BJ (cell line): ENCODE measurements around the gene SDE2. TPM values are rescaled to one million over a fixed set of nuclear protein-coding genes. Genes with fewer than 3 reads are reported as not detected.

Experiments used
- CTCF ChIA-PET: fragments of 350-600 bp; formaldehyde crosslinking; extraction: SDS; loops from one replicate; lab custom pipeline; 2021; ENCODE audit warnings: antibody characterized with exemption, inconsistent platforms; lab: Yijun Ruan, JAX
- POLR2A ChIA-PET: fragments of 300-600 bp; sonication (Branson Sonifier 250); formaldehyde crosslinking; extraction: SDS; loops from one replicate; lab custom pipeline; 2021; ENCODE audit warnings: antibody characterized with exemption; lab: Charles Lee
- DNase-seq: peaks from one replicate; pipeline ENCODE4 v3.0.0-alpha.2; 2011; ENCODE audit warnings: low read depth
- H3K27me3 ChIP-seq: 2 replicates; pipeline ENCODE4 v1.6.0; 2011; ENCODE audit warnings: low read length; ENCODE audit not compliant: control insufficient read depth, insufficient read depth
- H3K36me3 ChIP-seq: 2 replicates; pipeline ENCODE4 v1.5.1; 2011; ENCODE audit warnings: low read length; ENCODE audit not compliant: control insufficient read depth, insufficient read depth
- H3K4me3 ChIP-seq: 2 replicates; pipeline ENCODE4 v1.5.1; 2011; ENCODE audit warnings: low read depth, mild to moderate bottlenecking, control low read depth, low read length
- CTCF ChIP-seq: IDR thresholded peaks from 2 replicates; pipeline ENCODE4 v1.5.1; 2011; ENCODE audit warnings: low read depth, mild to moderate bottlenecking, control low read depth, inconsistent platforms, low read length, moderate library complexity; ENCODE audit not compliant: insufficient read depth
- polyA plus RNA-seq: library from polyadenylated mRNA; depleted of rRNA; stranded (reverse); fragments of >200 nt; gene quantifications from 2 replicates; pipeline ENCODE4 v1.2.3, GENCODE V29; 2011

SDE2 gene
- polyA plus RNA-seq, 1 experiment, result 8.0 TPM

- ChIA-PET POLR2A (no interaction called here), CTCF (interaction anchor here (0.6 to 1.6 kb wide), 2 partner anchors 9 to 15 kb away, joined by 3 to 5 read pairs; no protein-coding TSS in a partner anchor)
- no peak for DNase-seq
- Histone ChIP-seq H3K27me3 (peaks cover 14% of the 10 kb centered on the region), H3K4me3 (no peak overlapping the region), H3K36me3 (no peaks in the 10 kb centered on the region)
- no peak for TF ChIP-seq CTCF
These were observed 52.3 kb downstream of the SDE2 start for GRCh38 chr1:225946803-225947202.

- no peaks in the 10 kb centered on the region for H3K36me3 ChIP-seq
- CTCF ChIA-PET, result interaction anchor here (1.6 to 2.0 kb wide), 2 partner anchors 8 to 15 kb away, joined by 5 to 8 read pairs; no protein-coding TSS in a partner anchor
- no peak for TF ChIP-seq CTCF
- H3K27me3 ChIP-seq, result peaks cover 14% of the 10 kb centered on the region
- DNase-seq, result no peak
- POLR2A ChIA-PET, result no interaction called here
- no peak overlapping the region for H3K4me3 ChIP-seq
These were observed 53.0 kb downstream of the SDE2 start for GRCh38 chr1:225946082-225946620.

- Histone ChIP-seq H3K27me3 (peaks cover 11% of the 10 kb centered on the region), H3K36me3 (no peaks in the 10 kb centered on the region), H3K4me3 (no peak overlapping the region)
- CTCF ChIA-PET, result interaction anchor here (0.8 to 2.0 kb wide), 5 partner anchors 9 to 471 kb away, joined by 3 to 8 read pairs (median 5); no protein-coding TSS in a partner anchor
- DNase-seq, result no peak
- POLR2A ChIA-PET, result no interaction called here
- no peak for TF ChIP-seq CTCF
These were observed 53.6 kb downstream of the SDE2 start for GRCh38 chr1:225945564-225945963.

- H3K27me3 ChIP-seq, result peaks cover 11% of the 10 kb centered on the region
- no peak for TF ChIP-seq CTCF
- H3K4me3 ChIP-seq, result no peak overlapping the region
- POLR2A ChIA-PET, result no interaction called here
- CTCF ChIA-PET, result interaction anchor here (0.8 to 2.0 kb wide), 4 partner anchors 8 to 470 kb away, joined by 3 to 8 read pairs (median 4); no protein-coding TSS in a partner anchor
- no peak for DNase-seq
- no peaks in the 10 kb centered on the region for H3K36me3 ChIP-seq
These were observed 54.2 kb downstream of the SDE2 start for GRCh38 chr1:225944951-225945350.

GRCh38 chr1:225944387-225944786 lies 54.8 kb downstream of the SDE2 start:
- H3K36me3 ChIP-seq, result no peaks in the 10 kb centered on the region
- no peak overlapping the region for H3K4me3 ChIP-seq
- no peak for TF ChIP-seq CTCF
- POLR2A ChIA-PET, result no interaction called here
- DNase-seq, result no peak
- CTCF ChIA-PET, result interaction anchor here (1.1 to 2.0 kb wide), 3 partner anchors 10 to 470 kb away, joined by 4 to 8 read pairs (median 5); no protein-coding TSS in a partner anchor
- peaks cover 11% of the 10 kb centered on the region for H3K27me3 ChIP-seq
